ENCODE results near the gene ZBTB48.

GRCh38 chr1:6588128-6588892 lies 8.5 kb downstream of the ZBTB48 start:
- TF ChIP-seq POLR2A (IDR thresholded peaks at IDR 0.05; ENCODE audit: low read length) (no peak), GATA1 (IDR thresholded peaks at IDR 0.05; ENCODE audit: low read depth, low read length) (no peak)
